Loucy (cell line): ENCODE measurements around the gene RUSC1.

Experiments used
- H2AFZ ChIP-seq: fragments of 200-600 bp; sonication (generic); 2 replicates; pipeline ENCODE4 v1.6.0; 2016; ENCODE audit warnings: antibody characterized with exemption, mild to moderate bottlenecking, low read length, moderate library complexity
- H3F3A ChIP-seq: fragments of 200-600 bp; 2 replicates; pipeline ENCODE4 v1.6.0; 2016; ENCODE audit warnings: antibody characterized with exemption, low read depth, mild to moderate bottlenecking
- H3K27me3 ChIP-seq: fragments of 200-600 bp; sonication (generic); 2 replicates; pipeline ENCODE4 v1.6.1; 2014; ENCODE audit warnings: low read length, mild to moderate bottlenecking; ENCODE audit not compliant: insufficient read depth, poor library complexity, severe bottlenecking
- H3K36me3 ChIP-seq: fragments of 200-600 bp; sonication (generic); 2 replicates; pipeline ENCODE4 v1.6.1; 2016; ENCODE audit warnings: low read length; ENCODE audit not compliant: insufficient read depth
- H3K4me1 ChIP-seq: fragments of 200-600 bp; sonication (generic); 2 replicates; pipeline ENCODE4 v1.5.1; 2014; ENCODE audit warnings: low read length, mild to moderate bottlenecking; ENCODE audit not compliant: insufficient read depth, poor library complexity, severe bottlenecking
- H3K4me2 ChIP-seq: fragments of 200-600 bp; sonication (generic); 2 replicates; pipeline ENCODE4 v1.6.0; 2014; ENCODE audit warnings: antibody characterized with exemption, low read length, low read depth, mild to moderate bottlenecking; ENCODE audit not compliant: poor library complexity, severe bottlenecking
- H3K4me3 ChIP-seq: fragments of 200-600 bp; sonication (generic); 2 replicates; pipeline ENCODE4 v1.5.1; 2014; ENCODE audit warnings: low read length, mild to moderate bottlenecking, mixed read lengths; ENCODE audit not compliant: poor library complexity, severe bottlenecking
- H3K79me2 ChIP-seq: fragments of 200-600 bp; sonication (generic); 2 replicates; pipeline ENCODE4 v1.6.1; 2014; ENCODE audit warnings: low read length; ENCODE audit not compliant: insufficient read depth
- H3K9ac ChIP-seq: fragments of 200-600 bp; sonication (generic); 2 replicates; pipeline ENCODE4 v1.6.0; 2014; ENCODE audit warnings: mild to moderate bottlenecking, low read depth, low read length, moderate library complexity; ENCODE audit not compliant: poor library complexity, severe bottlenecking
- H3K9me2 ChIP-seq: fragments of 200-600 bp; sonication (generic); replicated peaks from 2 replicates; pipeline ENCODE4 v1.6.1; 2016; ENCODE audit warnings: low read depth, low read length, mixed read lengths
- H3K9me3 ChIP-seq: fragments of 200-600 bp; sonication (generic); 2 replicates; pipeline ENCODE4 v1.6.1; 2014; ENCODE audit warnings: mild to moderate bottlenecking, antibody characterized with exemption, low read length, low read depth; ENCODE audit not compliant: insufficient read depth
- H4K20me1 ChIP-seq: fragments of 200-600 bp; sonication (generic); 2 replicates; pipeline ENCODE4 v1.6.0; 2014; ENCODE audit warnings: antibody characterized with exemption, low read length, mild to moderate bottlenecking; ENCODE audit not compliant: insufficient read depth, poor library complexity, severe bottlenecking
- CTCF ChIP-seq: fragments of 200-600 bp; sonication (generic); conservative IDR thresholded peaks from 2 replicates; pipeline ENCODE4 v1.5.1; 2014; ENCODE audit warnings: mild to moderate bottlenecking, antibody characterized with exemption, low read length
- EZH2phosphoT487 ChIP-seq: fragments of 200-600 bp; IDR thresholded peaks from 2 replicates; pipeline ENCODE4 v1.6.1; 2018; ENCODE audit warnings: antibody characterized with exemption, mild to moderate bottlenecking, moderate library complexity, borderline replicate concordance

The RUSC1 gene

GRCh38 chr1:155339515-155340097 lies 18.9 kb downstream of the RUSC1 start:
- no peaks in the 10 kb centered on the region for H3F3A ChIP-seq
- no peak overlapping the region for H3K9ac ChIP-seq
- H3K4me1 ChIP-seq: no peaks in the 10 kb centered on the region
- no peak overlapping the region for H3K4me3 ChIP-seq
- no peaks in the 10 kb centered on the region for H3K9me3 ChIP-seq
- H3K9me2 ChIP-seq: no peaks in the 10 kb centered on the region
- no peak overlapping the region for H2AFZ ChIP-seq
- H3K4me2 ChIP-seq: no peak overlapping the region
- no peak for TF ChIP-seq EZH2phosphoT487
- no peak for TF ChIP-seq CTCF
- H3K36me3 ChIP-seq: peaks cover 76% of the 10 kb centered on the region
- no peaks in the 10 kb centered on the region for H3K27me3 ChIP-seq
- no peaks in the 10 kb centered on the region for H3K79me2 ChIP-seq
- H4K20me1 ChIP-seq: no peaks in the 10 kb centered on the region

- H3K4me3 ChIP-seq: no peak overlapping the region
- no peak overlapping the region for H3K4me2 ChIP-seq
- H3K27me3 ChIP-seq: no peaks in the 10 kb centered on the region
- peaks cover 77% of the 10 kb centered on the region for H3K36me3 ChIP-seq
- no peaks in the 10 kb centered on the region for H3K79me2 ChIP-seq
- no peak overlapping the region for H2AFZ ChIP-seq
- no peaks in the 10 kb centered on the region for H3K4me1 ChIP-seq
- TF ChIP-seq CTCF (no peak), EZH2phosphoT487 (no peak)
- H3F3A ChIP-seq: no peaks in the 10 kb centered on the region
- H4K20me1 ChIP-seq: no peaks in the 10 kb centered on the region
- H3K9ac ChIP-seq: no peak overlapping the region
- H3K9me3 ChIP-seq: no peaks in the 10 kb centered on the region
- H3K9me2 ChIP-seq: no peaks in the 10 kb centered on the region
Measured at GRCh38 chr1:155342842-155343241, 22.1 kb downstream of the RUSC1 start.

GRCh38 chr1:155352631-155353030 lies 31.9 kb downstream of the RUSC1 start:
- Histone ChIP-seq H3K9me3 (no peaks in the 10 kb centered on the region), H3F3A (no peaks in the 10 kb centered on the region), H3K36me3 (peaks cover 74% of the 10 kb centered on the region)

More at GRCh38 chr1:155352631-155353030, 31.9 kb downstream of the RUSC1 start:
- TF ChIP-seq CTCF (no peak), EZH2phosphoT487 (no peak)
- Histone ChIP-seq H3K4me1 (no peaks in the 10 kb centered on the region), H4K20me1 (no peaks in the 10 kb centered on the region), H3K9me2 (no peaks in the 10 kb centered on the region), H3K79me2 (no peaks in the 10 kb centered on the region), H2AFZ (no peak overlapping the region), H3K4me3 (no peak overlapping the region), H3K27me3 (no peaks in the 10 kb centered on the region), H3K9ac (no peak overlapping the region), H3K4me2 (no peak overlapping the region)
